HCT116 (cell line): ENCODE results near the gene TXLNA. TPM values are rescaled to one million over a fixed set of nuclear protein-coding genes. Genes with fewer than 3 reads are reported as not detected.
A peak's percentile ranks its signal among the peaks of the same experiment; 100 is the strongest.

Experiments
- ATAC-seq: fragments of 200-7000 bp; cut with Tn5 transposase; 2 replicates; pipeline ENCODE4 v1.9.1; 2020; ENCODE audit warnings: mild to moderate bottlenecking, moderate library complexity
- BruUV-seq: library from RNA; stranded (reverse); fragments of 400-500 nt; replicated peaks from 2 replicates; lab custom pipeline; 2021; lab: Mats Ljungman, UMichigan
- CTCF ChIA-PET: fragments of 300-600 bp; sonication (Branson Sonifier 250); formaldehyde crosslinking; loops from one replicate; lab custom pipeline; 2021; ENCODE audit warnings: antibody characterized with exemption; lab: Charles Lee
- POLR2A ChIA-PET: fragments of 300-600, 350-600 bp; sonication (Branson Sonifier 250); formaldehyde crosslinking; loops from one replicate; lab custom pipeline; 2021; ENCODE audit warnings: antibody characterized with exemption; lab: Charles Lee
- RAD21 ChIA-PET, 2 experiments: fragments of 300-600 bp; sonication (Branson Sonifier 250); formaldehyde crosslinking; loops; one replicate each; lab custom pipeline; 2023; ENCODE audit warnings: low total read pairs in 2 of 2; ENCODE audit not compliant: uncharacterized antibody in 2 of 2, unreplicated experiment in 2 of 2, low non-redundant PET in 1 of 2; lab: Charles Lee
- DNase-seq: peaks from one replicate; pipeline ENCODE4 v3.0.0-alpha.2; 2010; ENCODE audit warnings: low read depth, low spot score
- H2AFZ ChIP-seq: fragments of 200-600 bp; shearing (Covaris generic), sonication (generic); 2 replicates; pipeline ENCODE4 v1.6.1; 2017; ENCODE audit warnings: low read depth, mixed run types, mixed read lengths, antibody characterized with exemption, low read length; ENCODE audit not compliant: poor library complexity, severe bottlenecking
- H3K27ac ChIP-seq: 2 replicates; pipeline ENCODE4 v1.5.1; 2012; ENCODE audit warnings: low read depth, low read length
- H3K27me3 ChIP-seq: fragments of 200-600 bp; sonication (generic); 2 replicates; pipeline ENCODE4 v1.6.1; 2016; ENCODE audit warnings: mixed run types, low read length, mixed read lengths; ENCODE audit not compliant: insufficient read depth
- H3K36me3 ChIP-seq, 2 experiments: fragments of 200-500 bp in 1 of 2; fragments of 200-600 bp in 1 of 2; sonication (Bioruptor generic) in 1 of 2; sonication (generic) in 1 of 2; 2 replicates each; pipeline versions ENCODE4 v1.5.1 to v1.6.1; 2014 to 2016; ENCODE audit warnings: low read length in 2 of 2, inconsistent platforms in 1 of 2, mixed read lengths in 1 of 2, mixed run types in 1 of 2; ENCODE audit not compliant: insufficient read depth in 2 of 2, control insufficient read depth in 1 of 2
- H3K4me1 ChIP-seq, 2 experiments: fragments of 200-600 bp in 1 of 2; sonication (generic) in 1 of 2; 2 replicates each; pipeline versions ENCODE4 v1.5.1 to v1.6.1; 2012 to 2017; ENCODE audit warnings: low read length in 2 of 2, inconsistent platforms in 1 of 2, mild to moderate bottlenecking in 1 of 2, mixed read lengths in 1 of 2, mixed run types in 1 of 2, moderate library complexity in 1 of 2; ENCODE audit not compliant: insufficient read depth in 2 of 2, control insufficient read depth in 1 of 2
- H3K4me2 ChIP-seq: fragments of 200-600 bp; sonication (generic); 2 replicates; pipeline ENCODE4 v1.6.1; 2017; ENCODE audit warnings: mixed run types, low read length, mixed read lengths
- H3K4me3 ChIP-seq, 2 experiments: fragments of 200-600 bp in 1 of 2; sonication (generic) in 1 of 2; replicated peaks in 1 of 2; 2 replicates each; pipeline ENCODE4 v1.5.1; 2011 to 2016; ENCODE audit warnings: low read length in 2 of 2, control low read depth in 1 of 2, low read depth in 1 of 2, mild to moderate bottlenecking in 1 of 2, mixed read lengths in 1 of 2, mixed run types in 1 of 2
- H3K79me2 ChIP-seq: fragments of 200-600 bp; sonication (generic); 2 replicates; pipeline ENCODE4 v1.6.1; 2017; ENCODE audit warnings: mild to moderate bottlenecking, mixed run types, low read length, moderate library complexity, mixed read lengths; ENCODE audit not compliant: insufficient read depth
- H3K9ac ChIP-seq: fragments of 200-600 bp; sonication (generic); 2 replicates; pipeline ENCODE4 v1.6.1; 2016; ENCODE audit warnings: low read length, mixed read lengths
- H3K9me2 ChIP-seq: fragments of 200-600 bp; sonication (generic), shearing (Covaris generic); 2 replicates; pipeline ENCODE4 v1.6.1; 2017; ENCODE audit warnings: mixed run types, mild to moderate bottlenecking, moderate library complexity; ENCODE audit not compliant: insufficient read depth
- H3K9me3 ChIP-seq, 2 experiments: fragments of 200-500 bp in 1 of 2; fragments of 200-600 bp in 1 of 2; sonication (Bioruptor generic) in 1 of 2; sonication (generic) in 1 of 2; 2 replicates each; pipeline ENCODE4 v1.6.1; 2014 to 2017; ENCODE audit warnings: low read length in 2 of 2, mixed read lengths in 2 of 2, inconsistent platforms in 1 of 2, low read depth in 1 of 2, mild to moderate bottlenecking in 1 of 2, mixed run types in 1 of 2, moderate library complexity in 1 of 2; ENCODE audit not compliant: control insufficient read depth in 1 of 2, insufficient read depth in 1 of 2
- H4K20me1 ChIP-seq: fragments of 200-600 bp; sonication (generic), shearing (Covaris generic); 2 replicates; pipeline ENCODE4 v1.6.1; 2017; ENCODE audit warnings: mixed run types, mild to moderate bottlenecking, moderate library complexity; ENCODE audit not compliant: insufficient read depth
- CEBPB ChIP-seq: IDR thresholded peaks from 2 replicates; pipeline ENCODE4 v1.6.1; 2012; ENCODE audit warnings: low read depth
- CTCF ChIP-seq, 3 experiments: fragments of 200-600 bp in 1 of 3; sonication (generic) in 1 of 3; IDR thresholded peaks in 2 of 3; conservative IDR thresholded peaks in 1 of 3; 2 replicates each; pipeline ENCODE4 v1.5.1; 2012 to 2017; ENCODE audit warnings: low read depth in 2 of 3, low read length in 2 of 3, antibody characterized with exemption in 1 of 3, borderline replicate concordance in 1 of 3, control low read depth in 1 of 3, mild to moderate bottlenecking in 1 of 3, mixed read lengths in 1 of 3, mixed run types in 1 of 3, moderate library complexity in 1 of 3; ENCODE audit not compliant: insufficient read depth in 1 of 3
- EGR1 ChIP-seq: IDR thresholded peaks from 2 replicates; pipeline ENCODE4 v1.6.1; 2012; ENCODE audit warnings: low read depth
- POLR2A ChIP-seq: IDR thresholded peaks from 2 replicates; pipeline ENCODE4 v1.7.0; 2011; ENCODE audit warnings: borderline replicate concordance; ENCODE audit not compliant: insufficient read depth, insufficient read length; ENCODE audit errors: extremely low read depth
- SRF ChIP-seq: IDR thresholded peaks from 2 replicates; pipeline ENCODE4 v1.6.1; 2012; ENCODE audit warnings: low read depth
- YY1 ChIP-seq: IDR thresholded peaks from 2 replicates; pipeline ENCODE4 v1.6.1; 2011; ENCODE audit warnings: low read length, low read depth, moderate library complexity, mild to moderate bottlenecking; ENCODE audit not compliant: insufficient replicate concordance; ENCODE audit errors: extremely low read depth
- intact Hi-C: fragments of 100-400 bp; cut with micrococcal nuclease; formaldehyde crosslinking; loops from 2 replicates; pipeline ENCODE4 v1.10.0; 2022
- total RNA-seq: library from RNA; stranded (reverse); gene quantifications from one replicate; pipeline ENCODE4 v1.2.1, GENCODE V29; 2021; ENCODE audit not compliant: unreplicated experiment
- TF ChIP-seq, protein P1 (sequence below): IDR thresholded peaks from 2 replicates; pipeline ENCODE4 v1.6.1; 2012; ENCODE audit warnings: low read depth
- TF ChIP-seq, protein P2 (sequence below): IDR thresholded peaks from 2 replicates; pipeline ENCODE4 v1.6.1; 2012

TXLNA gene
- total RNA-seq, 1 experiment from 2014 or later: 37.2 TPM

GRCh38 chr1:32224285-32224684, 44.8 kb downstream of the TXLNA start:
- TF ChIP-seq YY1: no peak
- no peak for TF ChIP-seq CTCF (IDR thresholded peaks at IDR 0.05 in 2 of 3, conservative IDR thresholded peaks at IDR 0.05 in 1 of 3; ENCODE audit: borderline replicate concordance in 1 of 3, insufficient read depth in 1 of 3, low read depth in 2 of 3, low read length in 2 of 3)
- no peak for TF ChIP-seq EGR1
- TF ChIP-seq, protein P1, sequence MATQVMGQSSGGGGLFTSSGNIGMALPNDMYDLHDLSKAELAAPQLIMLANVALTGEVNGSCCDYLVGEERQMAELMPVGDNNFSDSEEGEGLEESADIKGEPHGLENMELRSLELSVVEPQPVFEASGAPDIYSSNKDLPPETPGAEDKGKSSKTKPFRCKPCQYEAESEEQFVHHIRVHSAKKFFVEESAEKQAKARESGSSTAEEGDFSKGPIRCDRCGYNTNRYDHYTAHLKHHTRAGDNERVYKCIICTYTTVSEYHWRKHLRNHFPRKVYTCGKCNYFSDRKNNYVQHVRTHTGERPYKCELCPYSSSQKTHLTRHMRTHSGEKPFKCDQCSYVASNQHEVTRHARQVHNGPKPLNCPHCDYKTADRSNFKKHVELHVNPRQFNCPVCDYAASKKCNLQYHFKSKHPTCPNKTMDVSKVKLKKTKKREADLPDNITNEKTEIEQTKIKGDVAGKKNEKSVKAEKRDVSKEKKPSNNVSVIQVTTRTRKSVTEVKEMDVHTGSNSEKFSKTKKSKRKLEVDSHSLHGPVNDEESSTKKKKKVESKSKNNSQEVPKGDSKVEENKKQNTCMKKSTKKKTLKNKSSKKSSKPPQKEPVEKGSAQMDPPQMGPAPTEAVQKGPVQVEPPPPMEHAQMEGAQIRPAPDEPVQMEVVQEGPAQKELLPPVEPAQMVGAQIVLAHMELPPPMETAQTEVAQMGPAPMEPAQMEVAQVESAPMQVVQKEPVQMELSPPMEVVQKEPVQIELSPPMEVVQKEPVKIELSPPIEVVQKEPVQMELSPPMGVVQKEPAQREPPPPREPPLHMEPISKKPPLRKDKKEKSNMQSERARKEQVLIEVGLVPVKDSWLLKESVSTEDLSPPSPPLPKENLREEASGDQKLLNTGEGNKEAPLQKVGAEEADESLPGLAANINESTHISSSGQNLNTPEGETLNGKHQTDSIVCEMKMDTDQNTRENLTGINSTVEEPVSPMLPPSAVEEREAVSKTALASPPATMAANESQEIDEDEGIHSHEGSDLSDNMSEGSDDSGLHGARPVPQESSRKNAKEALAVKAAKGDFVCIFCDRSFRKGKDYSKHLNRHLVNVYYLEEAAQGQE: no peak
- TF ChIP-seq, protein P2, sequence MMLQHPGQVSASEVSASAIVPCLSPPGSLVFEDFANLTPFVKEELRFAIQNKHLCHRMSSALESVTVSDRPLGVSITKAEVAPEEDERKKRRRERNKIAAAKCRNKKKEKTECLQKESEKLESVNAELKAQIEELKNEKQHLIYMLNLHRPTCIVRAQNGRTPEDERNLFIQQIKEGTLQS: no peak
- TF ChIP-seq POLR2A: no peak
- no peak for TF ChIP-seq SRF
- TF ChIP-seq CEBPB: no peak
- ChIA-PET POLR2A (no interaction called here), CTCF (no interaction called here), RAD21 (no interaction called here)
- ATAC-seq: no peak
- BruUV-seq: no TSS peak
- peaks cover 58% of the 10 kb centered on the region for H3K79me2 ChIP-seq
- no peak overlapping the region for H3K27ac ChIP-seq
- no peak overlapping the region for H3K9ac ChIP-seq
- peaks cover 15 to 35% of the 10 kb centered on the region in 2 experiments for H3K4me1 ChIP-seq
- H3K9me2 ChIP-seq: no peaks in the 10 kb centered on the region
- H2AFZ ChIP-seq: no peak overlapping the region
- intact Hi-C loops: no loop called here
- DNase-seq: no peak
- H3K36me3 ChIP-seq: peaks cover 33 to 41% of the 10 kb centered on the region in 2 experiments
- H3K4me2 ChIP-seq: peak overlapping the region; percentile 96; the same call in 1 of the 2 replicates
- H4K20me1 ChIP-seq: no peaks in the 10 kb centered on the region
- no peaks in the 10 kb centered on the region for H3K9me3 ChIP-seq
- no peak overlapping the region for H3K4me3 ChIP-seq
- no peaks in the 10 kb centered on the region for H3K27me3 ChIP-seq
